Choroid plexus epithelial cell (primary cell): ENCODE data around the gene CHRND.

ENCODE experiments used
- DNase-seq: peaks from one replicate; pipeline ENCODE4 v3.0.0-alpha.2; 2010; ENCODE audit warnings: low read depth
- H3K4me3 ChIP-seq: 2 replicates; pipeline ENCODE4 v1.5.1; 2011; ENCODE audit warnings: low read depth, mild to moderate bottlenecking, control low read depth, low read length, moderate library complexity
- TF ChIP-seq, protein P1 (sequence below): conservative IDR thresholded peaks from 2 replicates; pipeline ENCODE4 v1.5.1; 2011; ENCODE audit warnings: low read depth, mild to moderate bottlenecking, control low read depth, inconsistent platforms, low read length, moderate library complexity

CHRND gene

DNA sequence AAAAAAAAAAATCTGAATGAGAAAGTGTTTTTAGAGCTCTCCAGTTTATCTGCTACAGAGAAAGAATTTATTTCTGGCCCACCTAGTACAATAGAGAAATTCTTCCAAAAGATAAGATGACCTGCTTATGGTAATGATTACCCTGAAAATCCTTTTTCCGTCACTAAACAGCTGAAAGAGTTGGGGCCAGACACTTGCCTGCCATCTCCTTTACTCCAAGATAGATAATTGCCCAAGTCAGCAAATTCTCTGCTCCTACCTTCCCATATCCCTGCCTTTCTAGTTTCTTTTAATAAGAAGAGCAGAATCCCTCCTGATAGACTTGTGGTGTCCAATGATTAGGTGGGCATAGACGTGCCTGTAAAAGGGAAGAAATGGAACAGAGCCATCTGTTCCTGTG is 52.7 kb downstream of the CHRND start:
- TF ChIP-seq, protein P1, sequence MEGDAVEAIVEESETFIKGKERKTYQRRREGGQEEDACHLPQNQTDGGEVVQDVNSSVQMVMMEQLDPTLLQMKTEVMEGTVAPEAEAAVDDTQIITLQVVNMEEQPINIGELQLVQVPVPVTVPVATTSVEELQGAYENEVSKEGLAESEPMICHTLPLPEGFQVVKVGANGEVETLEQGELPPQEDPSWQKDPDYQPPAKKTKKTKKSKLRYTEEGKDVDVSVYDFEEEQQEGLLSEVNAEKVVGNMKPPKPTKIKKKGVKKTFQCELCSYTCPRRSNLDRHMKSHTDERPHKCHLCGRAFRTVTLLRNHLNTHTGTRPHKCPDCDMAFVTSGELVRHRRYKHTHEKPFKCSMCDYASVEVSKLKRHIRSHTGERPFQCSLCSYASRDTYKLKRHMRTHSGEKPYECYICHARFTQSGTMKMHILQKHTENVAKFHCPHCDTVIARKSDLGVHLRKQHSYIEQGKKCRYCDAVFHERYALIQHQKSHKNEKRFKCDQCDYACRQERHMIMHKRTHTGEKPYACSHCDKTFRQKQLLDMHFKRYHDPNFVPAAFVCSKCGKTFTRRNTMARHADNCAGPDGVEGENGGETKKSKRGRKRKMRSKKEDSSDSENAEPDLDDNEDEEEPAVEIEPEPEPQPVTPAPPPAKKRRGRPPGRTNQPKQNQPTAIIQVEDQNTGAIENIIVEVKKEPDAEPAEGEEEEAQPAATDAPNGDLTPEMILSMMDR: no peak
- no peak for DNase-seq
- H3K4me3 ChIP-seq: no peak overlapping the region

DNA sequence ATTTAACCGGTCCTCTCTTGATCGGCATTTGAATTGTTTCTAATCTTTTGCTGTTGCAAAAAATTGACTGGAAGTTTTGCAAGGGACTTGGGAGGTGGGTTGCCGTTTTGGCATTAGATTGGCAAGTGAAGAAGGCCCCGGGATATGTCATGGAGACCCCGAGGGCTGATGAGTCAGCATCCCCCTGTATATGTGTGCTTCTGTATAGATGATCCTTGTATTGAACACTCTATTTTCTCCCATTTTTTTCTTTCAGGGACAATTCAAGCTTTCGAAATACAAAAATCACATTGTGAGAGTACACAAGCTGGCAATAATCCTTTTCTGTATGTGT is 54.7 kb downstream of the CHRND start:
- TF ChIP-seq, protein P1: no peak
- H3K4me3 ChIP-seq: no peak overlapping the region

DNA sequence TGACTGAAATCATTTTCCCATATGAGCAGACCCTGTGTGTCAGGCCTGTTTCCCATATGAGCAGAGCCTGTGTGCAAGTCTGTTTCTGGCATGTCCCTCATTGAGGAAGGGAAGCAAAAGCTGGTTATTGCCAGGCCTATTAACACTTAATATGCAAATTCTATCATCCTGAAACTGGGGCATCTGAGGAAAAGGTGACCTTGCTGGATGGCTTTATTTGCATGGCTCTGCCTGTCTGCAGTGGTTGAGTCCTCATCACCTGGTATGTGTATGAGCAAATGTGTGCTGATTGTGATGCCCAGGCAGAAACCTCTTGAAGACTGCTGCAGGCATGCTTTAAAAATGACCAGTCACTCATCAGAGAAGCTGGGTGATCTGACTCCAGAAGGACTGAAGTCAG is 55.8 kb downstream of the CHRND start:
- TF ChIP-seq, protein P1: no peak
- no peak for DNase-seq
- H3K4me3 ChIP-seq: no peak overlapping the region

More for the DNA sequence above, 54.7 kb downstream of the CHRND start:
- DNase-seq: no peak

DNA sequence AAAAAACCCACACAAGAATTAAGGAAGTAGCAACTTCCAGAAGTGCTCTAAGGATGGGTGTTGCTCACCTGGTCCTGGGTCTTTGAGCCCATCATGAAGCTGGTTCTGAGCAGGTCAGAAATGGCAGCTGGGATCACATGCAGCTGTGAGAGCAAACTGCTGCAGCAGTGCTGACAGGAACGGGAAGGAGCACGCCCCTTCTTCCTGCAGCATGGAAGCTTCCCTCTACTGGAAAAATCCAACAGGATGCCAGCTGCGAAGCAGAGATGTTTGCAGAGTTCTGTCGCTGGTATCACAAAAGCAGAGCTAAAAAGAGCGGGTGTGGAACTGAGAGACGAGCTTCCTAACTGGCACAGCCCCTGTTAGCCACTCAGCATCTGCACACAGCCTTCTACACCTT is 58.3 kb downstream of the CHRND start:
- DNase-seq: no peak
- TF ChIP-seq, protein P1: no peak
- no peak overlapping the region for H3K4me3 ChIP-seq
